ENCODE results near the gene GALNT10.

Gene GALNT10

DNA sequence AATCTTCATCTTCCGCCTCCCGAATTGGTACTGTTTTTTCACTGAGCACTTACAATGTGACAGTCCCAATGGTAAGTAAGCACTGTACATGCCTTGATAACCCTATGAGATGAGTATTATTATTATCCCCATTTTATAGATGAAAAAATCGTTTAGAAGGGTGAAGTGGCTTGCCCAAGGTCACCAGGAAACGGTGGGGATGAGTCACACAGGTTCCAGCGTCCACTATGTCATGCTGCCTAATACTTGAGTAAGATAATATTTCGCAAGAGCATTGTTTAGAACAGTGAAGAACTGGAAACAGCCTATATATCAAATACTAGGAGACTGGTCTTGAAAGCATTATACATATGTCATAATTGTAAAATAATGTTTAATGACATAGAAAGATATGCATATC is 274.6 kb downstream of the GALNT10 start:
- Histone ChIP-seq H3K23ac (ENCODE audit: low read depth, low read length, poor library complexity) (no peak overlapping the region), H3K36me3 (replicated peaks in 1 of 2; ENCODE audit: control insufficient read depth in 2 of 2, insufficient read depth in 2 of 2, low read length in 2 of 2) (no peaks in the 10 kb centered on the region), H2AK5ac (ENCODE audit: low read depth, low read length) (no peak overlapping the region), H3K14ac (ENCODE audit: low read length) (no peak overlapping the region), H2AFZ (ENCODE audit: low read length) (no peak overlapping the region), H3K4ac (ENCODE audit: low read length) (no peak overlapping the region), H3K4me1 (ENCODE audit: control insufficient read depth in 2 of 2, insufficient read depth in 1 of 2, low read depth in 1 of 2, low read length in 2 of 2) (peaks cover 0 to 1% of the 10 kb centered on the region in 2 donors), H3K27ac (replicated peaks; ENCODE audit: low read length) (no peak overlapping the region), H3K4me3 (ENCODE audit: low read length in 2 of 2) (no peak overlapping the region), H4K91ac (ENCODE audit: low read depth, low read length, poor library complexity) (no peak overlapping the region), H2BK5ac (ENCODE audit: low read length) (no peak overlapping the region), H3K9ac (ENCODE audit: low read depth, low read length, poor library complexity) (no peak overlapping the region), H3K27me3 (ENCODE audit: control insufficient read depth in 3 of 3, insufficient read depth in 3 of 3, low read depth in 1 of 3, low read length in 3 of 3) (peaks cover 0 to 46% (median 27%) of the 10 kb centered on the region in 3 experiments), H3K79me1 (ENCODE audit: low read depth, low read length) (no peaks in the 10 kb centered on the region), H2BK15ac (ENCODE audit: low read length) (no peak overlapping the region), H4K8ac (ENCODE audit: low read depth, low read length) (no peak overlapping the region), H2BK12ac (ENCODE audit: low read length) (no peak overlapping the region), H2BK120ac (ENCODE audit: low read depth, low read length) (no peak overlapping the region), H3K4me2 (ENCODE audit: insufficient read depth, low read length, poor library complexity, severe bottlenecking) (no peak overlapping the region), H3K9me3 (replicated peaks in 1 of 2; ENCODE audit: control insufficient read depth in 2 of 2, insufficient read depth in 1 of 2, low read depth in 1 of 2, low read length in 2 of 2) (peaks cover 0 to 2% of the 10 kb centered on the region in 2 donors), H3K18ac (ENCODE audit: low read length) (no peak overlapping the region)
- no peak for DNase-seq (ENCODE audit: low spot score)
- WGBS, 2 donors (ENCODE audit: extremely low coverage in 2 of 2, insufficient read length in 2 of 2, insufficient replicate concordance in 1 of 2): no CpG with 5 or more reads among the region's 6 CpGs

DNA sequence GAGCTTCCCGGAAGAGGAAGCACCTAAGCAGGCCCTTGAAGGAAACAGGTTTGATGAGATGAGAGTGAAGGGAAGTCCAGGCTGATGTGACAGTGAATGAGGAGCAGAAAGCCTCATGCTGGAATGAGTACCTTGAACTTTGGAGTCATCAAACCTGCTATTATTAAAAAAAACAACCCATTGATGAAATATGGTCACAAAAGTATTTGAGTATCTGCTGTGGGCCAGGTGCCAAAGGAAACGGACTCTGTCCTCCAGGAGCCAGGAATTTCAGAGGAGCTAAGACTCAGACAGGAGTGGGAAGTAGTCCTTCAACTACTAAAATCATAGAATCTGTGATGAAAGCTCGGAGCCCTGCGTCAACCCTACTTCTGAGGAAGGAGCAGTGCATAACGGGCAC is 275.6 kb downstream of the GALNT10 start:
- no peak overlapping the region for H2AFZ ChIP-seq (ENCODE audit: low read length)
- no peak overlapping the region for H4K8ac ChIP-seq (ENCODE audit: low read depth, low read length)
- peaks cover 0 to 2% of the 10 kb centered on the region in 2 donors for H3K9me3 ChIP-seq (replicated peaks in 1 of 2; ENCODE audit: control insufficient read depth in 2 of 2, insufficient read depth in 1 of 2, low read depth in 1 of 2, low read length in 2 of 2)
- no peak overlapping the region for H3K14ac ChIP-seq (ENCODE audit: low read length)
- no peak overlapping the region for H3K9ac ChIP-seq (ENCODE audit: low read depth, low read length, poor library complexity)
- no peak overlapping the region for H3K4me3 ChIP-seq (ENCODE audit: low read length in 2 of 2)
- H2BK5ac ChIP-seq (ENCODE audit: low read length): no peak overlapping the region
- H3K36me3 ChIP-seq (replicated peaks in 1 of 2; ENCODE audit: control insufficient read depth in 2 of 2, insufficient read depth in 2 of 2, low read length in 2 of 2): no peaks in the 10 kb centered on the region
- no peak overlapping the region for H4K91ac ChIP-seq (ENCODE audit: low read depth, low read length, poor library complexity)
- H3K4ac ChIP-seq (ENCODE audit: low read length): no peak overlapping the region
- no peak for DNase-seq (ENCODE audit: low spot score)
- H3K4me1 ChIP-seq (ENCODE audit: control insufficient read depth in 2 of 2, insufficient read depth in 1 of 2, low read depth in 1 of 2, low read length in 2 of 2): peaks cover 0 to 1% of the 10 kb centered on the region in 2 donors
- no peak overlapping the region for H3K27ac ChIP-seq (replicated peaks; ENCODE audit: low read length)
- no peak overlapping the region for H3K4me2 ChIP-seq (ENCODE audit: insufficient read depth, low read length, poor library complexity, severe bottlenecking)
- peaks cover 2 to 56% (median 35%) of the 10 kb centered on the region in 3 experiments for H3K27me3 ChIP-seq (ENCODE audit: control insufficient read depth in 3 of 3, insufficient read depth in 3 of 3, low read depth in 1 of 3, low read length in 3 of 3)
- H3K79me1 ChIP-seq (ENCODE audit: low read depth, low read length): no peaks in the 10 kb centered on the region
- no peak overlapping the region for H2BK120ac ChIP-seq (ENCODE audit: low read depth, low read length)
- no peak overlapping the region for H2BK15ac ChIP-seq (ENCODE audit: low read length)
- no peak overlapping the region for H3K23ac ChIP-seq (ENCODE audit: low read depth, low read length, poor library complexity)
- H3K18ac ChIP-seq (ENCODE audit: low read length): no peak overlapping the region
- no peak overlapping the region for H2BK12ac ChIP-seq (ENCODE audit: low read length)
- no CpG with 5 or more reads among the region's 5 CpGs for WGBS, 2 donors (ENCODE audit: extremely low coverage in 2 of 2, insufficient read length in 2 of 2, insufficient replicate concordance in 1 of 2)
- H2AK5ac ChIP-seq (ENCODE audit: low read depth, low read length): no peak overlapping the region

DNA sequence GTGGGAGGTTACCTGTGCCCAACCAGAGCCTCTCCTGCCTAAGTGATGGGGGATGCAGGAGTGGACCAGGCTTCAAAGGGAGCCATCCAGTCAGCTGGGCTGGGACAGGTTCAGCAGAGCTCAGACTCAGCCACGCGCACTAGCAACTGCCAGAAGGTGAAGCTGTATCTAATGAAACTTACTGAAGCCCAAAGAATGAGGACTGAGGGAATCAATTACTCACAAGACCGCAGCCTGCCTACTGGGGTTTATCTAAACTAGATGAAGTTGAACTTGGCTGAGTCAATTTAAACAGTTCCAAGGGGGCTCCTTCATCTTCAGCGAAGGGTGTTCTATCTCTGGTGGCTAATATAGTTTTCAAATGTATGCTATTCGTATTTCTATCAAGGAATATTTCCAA is 276.1 kb downstream of the GALNT10 start:
- Histone ChIP-seq H3K18ac (ENCODE audit: low read length) (no peak overlapping the region), H3K4me1 (ENCODE audit: control insufficient read depth in 2 of 2, insufficient read depth in 1 of 2, low read depth in 1 of 2, low read length in 2 of 2) (peaks cover 0 to 1% of the 10 kb centered on the region in 2 donors), H3K79me1 (ENCODE audit: low read depth, low read length) (no peaks in the 10 kb centered on the region), H2BK5ac (ENCODE audit: low read length) (no peak overlapping the region), H2BK120ac (ENCODE audit: low read depth, low read length) (no peak overlapping the region), H2AK5ac (ENCODE audit: low read depth, low read length) (no peak overlapping the region), H4K91ac (ENCODE audit: low read depth, low read length, poor library complexity) (no peak overlapping the region), H3K4me3 (ENCODE audit: low read length in 2 of 2) (no peak overlapping the region), H3K23ac (ENCODE audit: low read depth, low read length, poor library complexity) (no peak overlapping the region), H2AFZ (ENCODE audit: low read length) (no peak overlapping the region), H3K4me2 (ENCODE audit: insufficient read depth, low read length, poor library complexity, severe bottlenecking) (no peak overlapping the region), H2BK15ac (ENCODE audit: low read length) (no peak overlapping the region), H3K9me3 (replicated peaks in 1 of 2; ENCODE audit: control insufficient read depth in 2 of 2, insufficient read depth in 1 of 2, low read depth in 1 of 2, low read length in 2 of 2) (peaks cover 0 to 2% of the 10 kb centered on the region in 2 donors), H4K8ac (ENCODE audit: low read depth, low read length) (no peak overlapping the region), H3K14ac (ENCODE audit: low read length) (no peak overlapping the region), H3K9ac (ENCODE audit: low read depth, low read length, poor library complexity) (no peak overlapping the region), H3K36me3 (replicated peaks in 1 of 2; ENCODE audit: control insufficient read depth in 2 of 2, insufficient read depth in 2 of 2, low read length in 2 of 2) (no peaks in the 10 kb centered on the region), H2BK12ac (ENCODE audit: low read length) (no peak overlapping the region), H3K4ac (ENCODE audit: low read length) (no peak overlapping the region), H3K27ac (replicated peaks; ENCODE audit: low read length) (no peak overlapping the region), H3K27me3 (ENCODE audit: control insufficient read depth in 3 of 3, insufficient read depth in 3 of 3, low read depth in 1 of 3, low read length in 3 of 3) (peaks cover 4 to 61% (median 41%) of the 10 kb centered on the region in 3 experiments)
- WGBS, 2 donors (ENCODE audit: extremely low coverage in 2 of 2, insufficient read length in 2 of 2, insufficient replicate concordance in 1 of 2): no CpG with 5 or more reads among the region's 5 CpGs
- no peak for DNase-seq (ENCODE audit: low spot score)

DNA sequence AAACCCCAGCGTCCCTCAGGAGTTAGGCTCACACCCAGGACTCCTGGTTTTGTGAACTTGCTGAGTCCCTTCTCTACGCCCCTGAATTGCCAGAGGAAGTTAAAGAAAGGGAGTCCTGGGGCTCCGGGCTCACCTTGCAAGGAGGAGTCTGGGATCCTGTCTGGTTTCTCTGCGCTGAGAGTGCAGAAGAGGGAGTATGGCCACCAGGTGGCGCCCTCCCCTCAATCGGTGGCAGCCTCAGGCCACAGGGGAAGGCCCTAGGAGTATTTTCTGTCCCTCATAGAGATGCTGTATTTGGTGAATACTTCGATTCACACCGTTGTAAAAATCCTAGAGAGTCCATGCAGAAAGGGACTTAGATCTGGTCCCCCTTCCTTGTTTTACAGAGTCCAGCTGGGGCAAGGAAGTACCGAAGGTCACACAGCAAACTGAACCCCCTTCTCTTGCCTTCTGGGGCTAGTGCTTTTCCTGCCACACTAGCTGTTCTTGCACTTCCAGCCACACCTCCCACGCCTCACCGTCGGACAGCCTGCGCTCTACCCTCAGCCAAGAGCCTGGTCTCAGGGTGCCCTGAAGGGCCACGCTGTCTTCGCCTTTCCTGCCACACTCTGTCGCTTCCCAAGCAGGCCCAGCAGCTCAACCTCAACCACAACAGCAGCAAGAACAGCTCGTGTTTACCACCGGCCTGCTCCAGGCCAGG is 277.3 kb downstream of the GALNT10 start:
- Histone ChIP-seq H3K14ac (ENCODE audit: low read length) (peak overlapping the region; percentile 41), H3K4me3 (ENCODE audit: low read length in 2 of 2) (no peak overlapping the region), H2BK15ac (ENCODE audit: low read length) (peak overlapping the region; percentile 30), H2AK5ac (ENCODE audit: low read depth, low read length) (peak overlapping the region; percentile 72), H2AFZ (ENCODE audit: low read length) (peak overlapping the region; percentile 52), H2BK5ac (ENCODE audit: low read length) (no peak overlapping the region), H3K27me3 (ENCODE audit: control insufficient read depth in 3 of 3, insufficient read depth in 3 of 3, low read depth in 1 of 3, low read length in 3 of 3) (peaks cover 7 to 72% (median 45%) of the 10 kb centered on the region in 3 experiments), H3K9ac (ENCODE audit: low read depth, low read length, poor library complexity) (peak overlapping the region; percentile 10), H3K23ac (ENCODE audit: low read depth, low read length, poor library complexity) (peak overlapping the region; percentile 61), H2BK12ac (ENCODE audit: low read length) (no peak overlapping the region), H4K8ac (ENCODE audit: low read depth, low read length) (no peak overlapping the region), H3K4ac (ENCODE audit: low read length) (no peak overlapping the region), H3K18ac (ENCODE audit: low read length) (no peak overlapping the region), H3K4me2 (ENCODE audit: insufficient read depth, low read length, poor library complexity, severe bottlenecking) (no peak overlapping the region), H3K4me1 (ENCODE audit: control insufficient read depth in 2 of 2, insufficient read depth in 1 of 2, low read depth in 1 of 2, low read length in 2 of 2) (peaks cover 0 to 1% of the 10 kb centered on the region in 2 donors), H3K79me1 (ENCODE audit: low read depth, low read length) (no peaks in the 10 kb centered on the region), H4K91ac (ENCODE audit: low read depth, low read length, poor library complexity) (no peak overlapping the region), H3K27ac (replicated peaks; ENCODE audit: low read length) (no peak overlapping the region), H3K9me3 (replicated peaks in 1 of 2; ENCODE audit: control insufficient read depth in 2 of 2, insufficient read depth in 1 of 2, low read depth in 1 of 2, low read length in 2 of 2) (peaks cover 0 to 2% of the 10 kb centered on the region in 2 donors), H3K36me3 (replicated peaks in 1 of 2; ENCODE audit: control insufficient read depth in 2 of 2, insufficient read depth in 2 of 2, low read length in 2 of 2) (no peaks in the 10 kb centered on the region), H2BK120ac (ENCODE audit: low read depth, low read length) (no peak overlapping the region)
- no peak for DNase-seq (ENCODE audit: low spot score)
- no CpG with 5 or more reads among the region's 18 CpGs for WGBS, 2 donors (ENCODE audit: extremely low coverage in 2 of 2, insufficient read length in 2 of 2, insufficient replicate concordance in 1 of 2)
